OCI-LY1 (cell line): ENCODE results near the gene DHDDS.

Source experiments
- H2AFZ ChIP-seq: fragments of 200-600 bp; sonication (generic), shearing (Covaris generic); 2 replicates; pipeline ENCODE4 v1.6.0; 2014; ENCODE audit warnings: antibody characterized with exemption, mild to moderate bottlenecking, low read length
- H3F3A ChIP-seq: fragments of 200-600 bp; sonication (generic), shearing (Covaris generic); 2 replicates; pipeline ENCODE4 v1.6.0; 2014; ENCODE audit warnings: mild to moderate bottlenecking, antibody characterized with exemption, low read length, moderate library complexity; ENCODE audit not compliant: insufficient read depth
- H3K27ac ChIP-seq: fragments of 200-600 bp; sonication (generic); 2 replicates; pipeline ENCODE4 v1.5.1; 2014; ENCODE audit warnings: low read length, mixed run types, mild to moderate bottlenecking, low read depth; ENCODE audit not compliant: poor library complexity, severe bottlenecking
- H3K27me3 ChIP-seq: fragments of 200-600 bp; sonication (generic); 2 replicates; pipeline ENCODE4 v1.6.0; 2014; ENCODE audit warnings: antibody characterized with exemption, mild to moderate bottlenecking, low read length, moderate library complexity; ENCODE audit not compliant: insufficient read depth
- H3K36me3 ChIP-seq: fragments of 200-600 bp; sonication (generic); 2 replicates; pipeline ENCODE4 v1.6.1; 2014; ENCODE audit warnings: mild to moderate bottlenecking, antibody characterized with exemption, low read length, moderate library complexity, mixed read lengths; ENCODE audit not compliant: insufficient read depth
- H3K4me1 ChIP-seq: fragments of 200-600 bp; sonication (generic); 2 replicates; pipeline ENCODE4 v1.5.1; 2014; ENCODE audit warnings: mild to moderate bottlenecking, low read length, moderate library complexity; ENCODE audit not compliant: insufficient read depth, severe bottlenecking
- H3K4me2 ChIP-seq: fragments of 200-600 bp; sonication (generic), shearing (Covaris generic); 2 replicates; pipeline ENCODE4 v1.6.1; 2014; ENCODE audit warnings: low read length
- H3K4me3 ChIP-seq: fragments of 200-600 bp; sonication (generic); 2 replicates; pipeline ENCODE4 v1.5.1; 2014; ENCODE audit warnings: low read length, low read depth, mild to moderate bottlenecking, mixed read lengths; ENCODE audit not compliant: poor library complexity, severe bottlenecking
- H3K79me2 ChIP-seq: fragments of 200-600 bp; shearing (Covaris generic); 2 replicates; pipeline ENCODE4 v1.6.1; 2016; ENCODE audit warnings: mixed run types, low read length, mixed read lengths; ENCODE audit not compliant: insufficient read depth
- H3K9ac ChIP-seq: fragments of 200-600 bp; sonication (generic), shearing (Covaris generic); 2 replicates; pipeline ENCODE4 v1.6.1; 2014; ENCODE audit warnings: mild to moderate bottlenecking, low read length, mixed read lengths
- H3K9me2 ChIP-seq: fragments of 200-600 bp; sonication (generic), shearing (Covaris generic); 2 replicates; pipeline ENCODE4 v1.6.1; 2014; ENCODE audit warnings: low read depth, mild to moderate bottlenecking, low read length, mixed read lengths
- H3K9me3 ChIP-seq: fragments of 200-600 bp; shearing (Covaris generic); 2 replicates; pipeline ENCODE4 v1.6.1; 2014; ENCODE audit warnings: low read length, mixed read lengths
- H4K20me1 ChIP-seq: fragments of 200-600 bp; sonication (generic), shearing (Covaris generic); 2 replicates; pipeline ENCODE4 v1.6.0; 2016; ENCODE audit warnings: mild to moderate bottlenecking, low read length; ENCODE audit not compliant: insufficient read depth
- EZH2 ChIP-seq: fragments of 200-600 bp; sonication (generic), shearing (Covaris generic); IDR thresholded peaks from 2 replicates; pipeline ENCODE4 v1.8.0; 2017; ENCODE audit warnings: borderline replicate concordance, mixed run types, mild to moderate bottlenecking, antibody characterized with exemption, low read length, moderate library complexity, mixed read lengths
- TF ChIP-seq, protein P1 (sequence below): fragments of 200-600 bp; sonication (generic), shearing (Covaris generic); IDR thresholded peaks from 2 replicates; pipeline ENCODE4 v1.5.1; 2017; ENCODE audit warnings: mild to moderate bottlenecking, antibody characterized with exemption, low read length, moderate library complexity, mixed read lengths

DHDDS gene

DNA sequence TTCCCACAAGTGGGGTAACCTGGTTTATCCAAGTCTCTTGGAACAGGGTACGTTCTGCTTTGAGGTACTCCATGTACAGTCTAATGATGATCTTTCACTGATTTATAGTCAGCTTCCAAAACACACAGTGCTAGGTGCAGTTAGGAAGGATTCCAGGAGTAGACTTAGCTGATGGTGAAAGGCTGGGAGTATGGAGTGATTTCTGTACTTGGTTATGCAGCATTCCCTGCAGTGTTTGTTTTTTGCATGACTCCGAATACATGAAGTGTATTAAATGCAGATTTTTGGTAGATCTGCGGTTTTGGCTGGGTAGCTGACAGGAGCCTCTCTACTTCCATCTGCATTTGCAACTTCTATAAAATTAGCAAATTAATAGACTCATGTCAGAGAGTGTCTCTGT, 43.9 kb downstream of the DHDDS start:
- no peak overlapping the region for H2AFZ ChIP-seq
- H3K4me1 ChIP-seq = peaks cover 31% of the 10 kb centered on the region
- H3K9me2 ChIP-seq = no peaks in the 10 kb centered on the region
- H3K79me2 ChIP-seq = peaks cover 7% of the 10 kb centered on the region
- peaks cover 61% of the 10 kb centered on the region for H3K36me3 ChIP-seq
- H3K4me2 ChIP-seq = no peak overlapping the region
- no peak overlapping the region for H3K9ac ChIP-seq
- no peaks in the 10 kb centered on the region for H4K20me1 ChIP-seq
- H3F3A ChIP-seq = peaks cover 26% of the 10 kb centered on the region
- no peak for TF ChIP-seq EZH2
- TF ChIP-seq, protein P1, sequence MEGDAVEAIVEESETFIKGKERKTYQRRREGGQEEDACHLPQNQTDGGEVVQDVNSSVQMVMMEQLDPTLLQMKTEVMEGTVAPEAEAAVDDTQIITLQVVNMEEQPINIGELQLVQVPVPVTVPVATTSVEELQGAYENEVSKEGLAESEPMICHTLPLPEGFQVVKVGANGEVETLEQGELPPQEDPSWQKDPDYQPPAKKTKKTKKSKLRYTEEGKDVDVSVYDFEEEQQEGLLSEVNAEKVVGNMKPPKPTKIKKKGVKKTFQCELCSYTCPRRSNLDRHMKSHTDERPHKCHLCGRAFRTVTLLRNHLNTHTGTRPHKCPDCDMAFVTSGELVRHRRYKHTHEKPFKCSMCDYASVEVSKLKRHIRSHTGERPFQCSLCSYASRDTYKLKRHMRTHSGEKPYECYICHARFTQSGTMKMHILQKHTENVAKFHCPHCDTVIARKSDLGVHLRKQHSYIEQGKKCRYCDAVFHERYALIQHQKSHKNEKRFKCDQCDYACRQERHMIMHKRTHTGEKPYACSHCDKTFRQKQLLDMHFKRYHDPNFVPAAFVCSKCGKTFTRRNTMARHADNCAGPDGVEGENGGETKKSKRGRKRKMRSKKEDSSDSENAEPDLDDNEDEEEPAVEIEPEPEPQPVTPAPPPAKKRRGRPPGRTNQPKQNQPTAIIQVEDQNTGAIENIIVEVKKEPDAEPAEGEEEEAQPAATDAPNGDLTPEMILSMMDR = no peak
- no peak overlapping the region for H3K4me3 ChIP-seq
- H3K9me3 ChIP-seq = no peaks in the 10 kb centered on the region
- no peaks in the 10 kb centered on the region for H3K27me3 ChIP-seq
- H3K27ac ChIP-seq = no peak overlapping the region

DNA sequence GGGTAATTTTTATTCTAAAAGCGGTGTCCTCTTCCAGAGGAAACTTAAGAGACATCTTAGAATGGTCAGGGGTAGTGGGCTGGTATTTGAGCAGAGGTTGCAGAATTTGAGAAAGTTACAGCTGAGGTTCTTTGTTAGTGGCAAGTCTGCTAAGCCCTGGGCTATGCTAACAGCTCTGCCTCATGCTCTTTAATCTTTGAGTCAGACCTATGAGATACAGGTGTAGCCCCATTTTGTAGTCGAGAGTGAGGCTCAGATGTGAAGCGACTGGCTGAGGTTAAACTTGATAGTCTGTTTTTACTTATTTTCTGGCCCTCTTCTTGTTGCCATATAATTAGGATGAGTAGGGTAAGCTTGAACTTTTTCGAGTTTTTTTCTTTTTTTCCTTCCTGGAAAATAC, 44.8 kb downstream of the DHDDS start:
- peaks cover 7% of the 10 kb centered on the region for H3K79me2 ChIP-seq
- H3K4me2 ChIP-seq = no peak overlapping the region
- H2AFZ ChIP-seq = no peak overlapping the region
- no peaks in the 10 kb centered on the region for H3K9me3 ChIP-seq
- H3K9me2 ChIP-seq = no peaks in the 10 kb centered on the region
- no peaks in the 10 kb centered on the region for H3K27me3 ChIP-seq
- peaks cover 22% of the 10 kb centered on the region for H3K4me1 ChIP-seq
- TF ChIP-seq, protein P1 = no peak
- no peak for TF ChIP-seq EZH2
- peaks cover 26% of the 10 kb centered on the region for H3F3A ChIP-seq
- peaks cover 61% of the 10 kb centered on the region for H3K36me3 ChIP-seq
- H3K9ac ChIP-seq = no peak overlapping the region
- no peaks in the 10 kb centered on the region for H4K20me1 ChIP-seq
- H3K4me3 ChIP-seq = no peak overlapping the region
- peak overlapping the region; percentile 38 for H3K27ac ChIP-seq

DNA sequence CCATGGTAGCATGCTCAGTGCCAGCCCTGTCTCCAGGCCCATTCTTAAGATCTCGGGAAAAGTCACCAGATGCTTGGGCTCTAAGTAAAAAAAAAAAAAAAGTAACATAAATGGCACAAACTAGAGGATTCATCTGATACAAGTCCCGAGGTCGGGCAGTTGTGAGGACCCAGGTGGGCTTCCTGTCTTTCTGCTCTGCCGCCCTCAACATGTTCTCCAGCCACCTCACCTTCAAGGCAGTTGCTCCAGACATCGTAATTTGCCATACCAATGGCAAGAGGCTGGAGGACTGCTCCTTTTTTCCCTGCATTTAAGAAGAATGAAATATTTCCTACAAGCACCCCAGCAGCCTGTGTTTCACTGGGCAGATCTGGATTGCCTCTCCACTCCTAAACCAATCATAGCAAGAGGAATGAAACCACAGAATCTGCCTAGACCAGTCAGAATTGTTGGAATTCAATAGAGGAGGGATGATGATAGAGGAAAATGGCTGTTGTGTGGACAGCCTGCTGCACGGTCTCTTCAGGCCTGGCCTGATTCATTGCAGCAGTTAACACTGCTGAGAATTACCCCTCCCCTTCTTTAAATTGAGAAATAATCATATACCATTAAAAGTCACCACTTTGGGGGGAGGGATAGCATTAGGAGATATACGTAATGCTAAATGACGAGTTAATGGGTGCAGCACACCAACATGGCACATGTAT, 45.5 kb downstream of the DHDDS start:
- no peaks in the 10 kb centered on the region for H3K9me2 ChIP-seq
- H3K4me2 ChIP-seq = no peak overlapping the region
- peaks cover 7% of the 10 kb centered on the region for H3K79me2 ChIP-seq
- TF ChIP-seq EZH2 = no peak
- TF ChIP-seq, protein P1 = no peak
- peaks cover 22% of the 10 kb centered on the region for H3K4me1 ChIP-seq
- no peak overlapping the region for H3K9ac ChIP-seq
- H3K9me3 ChIP-seq = no peaks in the 10 kb centered on the region
- H3K27me3 ChIP-seq = no peaks in the 10 kb centered on the region
- no peaks in the 10 kb centered on the region for H4K20me1 ChIP-seq
- H3F3A ChIP-seq = peaks cover 26% of the 10 kb centered on the region
- no peak overlapping the region for H2AFZ ChIP-seq
- H3K36me3 ChIP-seq = peaks cover 61% of the 10 kb centered on the region
- peak overlapping the region; percentile 38 for H3K27ac ChIP-seq
- H3K4me3 ChIP-seq = no peak overlapping the region
